NB4 (cell line): ENCODE results near the gene NEK1.
A peak's percentile ranks its signal among the peaks of the same experiment; 100 is the strongest.

Source experiments
- POLR2A ChIP-seq: IDR thresholded peaks from 2 replicates; pipeline ENCODE4 v1.6.1; 2011; ENCODE audit warnings: mild to moderate bottlenecking; ENCODE audit not compliant: insufficient read length; ENCODE audit errors: extremely low read depth
- TF ChIP-seq, protein P1 (sequence below): IDR thresholded peaks from one replicate; pipeline ENCODE4 v1.5.1; 2012; ENCODE audit warnings: low read depth, low read length

DNA sequence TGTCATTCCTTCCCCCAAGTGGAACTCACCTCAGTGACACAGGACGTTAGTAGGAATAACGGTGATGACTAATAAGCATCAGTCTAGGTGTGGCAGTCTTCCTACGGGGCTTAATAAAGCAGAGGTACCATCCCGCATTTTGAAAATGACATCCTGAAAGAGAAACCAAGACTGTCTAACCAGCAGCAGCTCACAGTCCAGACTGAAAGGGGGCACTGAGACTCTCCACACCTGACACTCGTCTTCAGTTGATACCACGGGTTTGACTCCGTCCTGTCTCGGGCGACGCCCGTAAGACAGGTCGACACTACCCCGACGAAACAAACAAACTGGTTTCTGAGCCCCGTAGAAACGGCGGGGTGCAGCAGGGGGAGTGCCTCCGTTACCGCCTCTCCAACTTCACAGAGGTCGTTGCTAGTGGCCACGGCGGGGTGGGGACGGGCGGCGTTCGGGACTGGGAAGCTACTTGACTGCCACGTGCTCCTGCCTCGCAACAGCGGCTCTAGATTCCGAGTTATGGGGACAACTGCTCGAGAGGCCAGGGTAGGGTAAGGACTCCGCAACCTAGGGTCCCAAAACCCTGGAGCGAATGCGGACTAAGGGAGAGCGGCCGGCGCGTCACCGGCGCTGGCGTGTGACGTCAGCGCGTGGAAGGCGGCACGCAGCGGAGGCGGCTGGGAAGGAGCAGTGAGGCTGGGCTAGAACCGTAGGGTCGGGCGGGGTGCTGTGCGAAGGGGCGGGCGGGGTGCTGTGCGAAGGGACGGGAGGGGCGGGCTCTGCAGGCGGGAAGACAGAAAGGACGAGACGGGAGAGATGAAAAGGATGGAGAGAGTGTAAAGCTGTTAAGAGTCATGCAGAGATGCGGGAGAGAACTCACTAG, at the start of gene NEK1:
- TF ChIP-seq, protein P1, sequence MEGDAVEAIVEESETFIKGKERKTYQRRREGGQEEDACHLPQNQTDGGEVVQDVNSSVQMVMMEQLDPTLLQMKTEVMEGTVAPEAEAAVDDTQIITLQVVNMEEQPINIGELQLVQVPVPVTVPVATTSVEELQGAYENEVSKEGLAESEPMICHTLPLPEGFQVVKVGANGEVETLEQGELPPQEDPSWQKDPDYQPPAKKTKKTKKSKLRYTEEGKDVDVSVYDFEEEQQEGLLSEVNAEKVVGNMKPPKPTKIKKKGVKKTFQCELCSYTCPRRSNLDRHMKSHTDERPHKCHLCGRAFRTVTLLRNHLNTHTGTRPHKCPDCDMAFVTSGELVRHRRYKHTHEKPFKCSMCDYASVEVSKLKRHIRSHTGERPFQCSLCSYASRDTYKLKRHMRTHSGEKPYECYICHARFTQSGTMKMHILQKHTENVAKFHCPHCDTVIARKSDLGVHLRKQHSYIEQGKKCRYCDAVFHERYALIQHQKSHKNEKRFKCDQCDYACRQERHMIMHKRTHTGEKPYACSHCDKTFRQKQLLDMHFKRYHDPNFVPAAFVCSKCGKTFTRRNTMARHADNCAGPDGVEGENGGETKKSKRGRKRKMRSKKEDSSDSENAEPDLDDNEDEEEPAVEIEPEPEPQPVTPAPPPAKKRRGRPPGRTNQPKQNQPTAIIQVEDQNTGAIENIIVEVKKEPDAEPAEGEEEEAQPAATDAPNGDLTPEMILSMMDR = no peak
- peak; percentile 93 for TF ChIP-seq POLR2A
